HepG2 (cell line): ENCODE data around the gene COX8C. TPM values are rescaled to one million over a fixed set of nuclear protein-coding genes. Genes with fewer than 3 reads are reported as not detected.
A peak's percentile ranks its signal among the peaks of the same experiment; 100 is the strongest.

Source experiments
- CBX2 ChIP-seq, 2 experiments: fragments of 200-600 bp in 1 of 2; sonication (generic); formaldehyde crosslinking in 1 of 2; IDR thresholded peaks; 2 replicates each; pipeline versions ENCODE4 v1.7.0 to v1.8.1; 2018 to 2022; ENCODE audit warnings: low read depth in 2 of 2, low read length in 1 of 2, mild to moderate bottlenecking in 1 of 2, missing genetic modification reagents in 1 of 2
- CENPX ChIP-seq: sonication (generic); formaldehyde crosslinking; IDR thresholded peaks from 2 replicates; pipeline ENCODE4 v1.9.0; 2021; ENCODE audit warnings: mild to moderate bottlenecking, missing genetic modification reagents, moderate library complexity
- CREM ChIP-seq, 2 experiments: sonication (generic) in 1 of 2; formaldehyde crosslinking in 1 of 2; IDR thresholded peaks; 2 replicates each; pipeline versions ENCODE4 v1.4.0 to v1.6.1; 2016 to 2020; ENCODE audit warnings: antibody characterized with exemption in 1 of 2, mild to moderate bottlenecking in 1 of 2, missing genetic modification reagents in 1 of 2
- HIVEP1 ChIP-seq: sonication (generic); formaldehyde crosslinking; IDR thresholded peaks from 2 replicates; pipeline ENCODE4 v1.4.0; 2020; ENCODE audit warnings: mild to moderate bottlenecking, missing genetic modification reagents
- LCORL ChIP-seq, 2 experiments: fragments of 450-650 bp in 1 of 2; sonication (generic) in 1 of 2; formaldehyde crosslinking in 1 of 2; IDR thresholded peaks; 2 replicates each; pipeline versions ENCODE4 v1.5.0 to v1.6.1; 2017 to 2020; ENCODE audit warnings: antibody characterized with exemption in 1 of 2, missing genetic modification reagents in 1 of 2
- MLXIP ChIP-seq: sonication (generic); formaldehyde crosslinking; IDR thresholded peaks from 2 replicates; pipeline ENCODE4 v1.9.0; 2021; ENCODE audit warnings: missing genetic modification reagents, borderline replicate concordance
- NFAT5 ChIP-seq: sonication (generic); formaldehyde crosslinking; IDR thresholded peaks from 2 replicates; pipeline ENCODE4 v1.4.0; 2020; ENCODE audit warnings: missing genetic modification reagents
- SMARCC2 ChIP-seq: fragments of 450-650 bp; IDR thresholded peaks from 2 replicates; pipeline ENCODE4 v1.6.1; 2017; ENCODE audit warnings: antibody characterized with exemption, mild to moderate bottlenecking
- SMARCE1 ChIP-seq: fragments of 450-650 bp; IDR thresholded peaks from 2 replicates; pipeline ENCODE4 v1.6.1; 2017; ENCODE audit warnings: borderline replicate concordance
- THAP11 ChIP-seq: IDR thresholded peaks from 2 replicates; pipeline ENCODE4 v1.6.1; 2016; ENCODE audit warnings: missing biosample characterization, missing genetic modification reagents
- TMF1 ChIP-seq: sonication (generic); formaldehyde crosslinking; IDR thresholded peaks from 2 replicates; pipeline ENCODE4 v1.8.1; 2022; ENCODE audit warnings: low read depth, missing genetic modification reagents
- USF2 ChIP-seq, 2 experiments: sonication (generic) in 1 of 2; formaldehyde crosslinking in 1 of 2; IDR thresholded peaks; 2 replicates each; pipeline versions ENCODE4 v1.5.1 to v1.6.1; 2011 to 2020; ENCODE audit warnings: borderline replicate concordance in 1 of 2, low read depth in 1 of 2, low read length in 1 of 2, mild to moderate bottlenecking in 1 of 2, missing genetic modification reagents in 1 of 2, moderate library complexity in 1 of 2
- ZEB1 ChIP-seq: IDR thresholded peaks from 2 replicates; pipeline ENCODE4 v1.6.1; 2012; ENCODE audit warnings: mild to moderate bottlenecking, low read depth, inconsistent platforms; ENCODE audit not compliant: insufficient replicate concordance
- ZNF350 ChIP-seq: sonication (generic); formaldehyde crosslinking; IDR thresholded peaks from 2 replicates; pipeline ENCODE4 v1.4.0; 2020; ENCODE audit warnings: mild to moderate bottlenecking, low read depth, missing genetic modification reagents, borderline replicate concordance
- ZNF777 ChIP-seq: sonication (generic); formaldehyde crosslinking; IDR thresholded peaks from 2 replicates; pipeline ENCODE4 v1.4.0; 2020; ENCODE audit warnings: missing genetic modification reagents
- polyA plus RNA-seq, 8 experiments: library from polyadenylated mRNA; depleted of rRNA in 3 of 8; stranded (reverse) in 7 of 8; unstranded in 1 of 8; fragments of >200 nt; fragmentation: Illumina TruSeq in 4 of 8; extraction: Trizol in 4 of 8; gene quantifications; 2 replicates each; pipeline versions ENCODE4 v1.2.1 to v1.2.3, GENCODE V29; 2011 to 2016; ENCODE audit warnings: low read depth in 4 of 8, missing spikeins in 1 of 8, mixed read lengths in 1 of 8; ENCODE audit not compliant: insufficient read depth in 1 of 8
- total RNA-seq, 5 experiments: library from RNA; depleted of rRNA; stranded (reverse); fragments of >200 nt; fragmentation: Illumina TruSeq; extraction: Trizol; gene quantifications; 2 replicates each; pipeline ENCODE4 v1.2.3, GENCODE V29; 2016; ENCODE audit warnings: low read depth in 1 of 5

Gene COX8C
- total and polyA plus RNA-seq, 2 of the 13 experiments (the other 11 are each of a cell fraction or from before 2014, with no cell fraction given), result not detected

- no peak for TF ChIP-seq CBX2 (IDR thresholded peaks at IDR 0.05; ENCODE audit: low read depth, low read length)
- TF ChIP-seq CBX2 (CRISPR knock-in tag; IDR thresholded peaks at IDR 0.05; ENCODE audit: low read depth), result peak; percentile 94
- peak; percentile 48; the same call in 1 of the 2 replicates for TF ChIP-seq ZNF350
- TF ChIP-seq MLXIP, result 0 out of 2 replicates have a peak, but pooled peaks have one; percentile 61
- TF ChIP-seq ZNF777 (CRISPR knock-in tag), result peak; percentile 83
- no peak for TF ChIP-seq HIVEP1 (CRISPR knock-in tag)
- no peak for TF ChIP-seq LCORL (IDR thresholded peaks at IDR 0.05)
- TF ChIP-seq LCORL (CRISPR knock-in tag; IDR thresholded peaks at IDR 0.05), result peak; percentile 38; the same call in 1 of the 2 replicates
- no peak for TF ChIP-seq SMARCC2
- no peak for TF ChIP-seq ZEB1
- peak; percentile 60; the same call in 1 of the 2 replicates for TF ChIP-seq CREM (IDR thresholded peaks at IDR 0.05)
- no peak for TF ChIP-seq CREM (CRISPR knock-in tag; IDR thresholded peaks at IDR 0.05)
- TF ChIP-seq THAP11 (CRISPR knock-in tag), result peak; percentile 77
- TF ChIP-seq CENPX (CRISPR knock-in tag), result no peak
- TF ChIP-seq NFAT5, result 0 out of 2 replicates have a peak, but pooled peaks have one; percentile 63
- TF ChIP-seq USF2 (IDR thresholded peaks at IDR 0.05; ENCODE audit: low read depth, low read length), result peak; percentile 85
- TF ChIP-seq USF2 (CRISPR knock-in tag; IDR thresholded peaks at IDR 0.05; ENCODE audit: borderline replicate concordance), result peak; percentile 80; the same call in 1 of the 2 replicates
- no peak for TF ChIP-seq SMARCE1
- TF ChIP-seq TMF1, result peak; percentile 35
These were observed 13.9 kb upstream of the COX8C start, which contains the start of gene BTBD7 (continued) for GRCh38 chr14:93332853-93333630.
